Ishikawa (cell line): ENCODE data around the gene SPOCK2.

Experiments
- CEBPB ChIP-seq: IDR thresholded peaks from 2 replicates; pipeline ENCODE4 v1.6.1; 2012
- CREB1 ChIP-seq: IDR thresholded peaks from 2 replicates; pipeline ENCODE4 v1.6.1; 2012; ENCODE audit warnings: low read depth
- EGR1 ChIP-seq: IDR thresholded peaks from 2 replicates; pipeline ENCODE4 v1.6.1; 2012
- EP300 ChIP-seq: IDR thresholded peaks from 2 replicates; pipeline ENCODE4 v1.6.1; 2012; ENCODE audit warnings: borderline replicate concordance
- FOXM1 ChIP-seq: IDR thresholded peaks from 2 replicates; pipeline ENCODE4 v1.6.1; 2012; ENCODE audit warnings: low read depth, borderline replicate concordance
- NFIC ChIP-seq: IDR thresholded peaks from 2 replicates; pipeline ENCODE4 v1.6.1; 2012
- RAD21 ChIP-seq: IDR thresholded peaks from 2 replicates; pipeline ENCODE4 v1.6.1; 2012; ENCODE audit warnings: low read depth
- TAF1 ChIP-seq: IDR thresholded peaks from 2 replicates; pipeline ENCODE4 v1.6.1; 2012; ENCODE audit warnings: low read depth, mild to moderate bottlenecking
- TCF12 ChIP-seq: IDR thresholded peaks from 2 replicates; pipeline ENCODE4 v1.6.1; 2012; ENCODE audit warnings: low read depth
- TEAD4 ChIP-seq: IDR thresholded peaks from 2 replicates; pipeline ENCODE4 v1.6.1; 2012
- YY1 ChIP-seq: IDR thresholded peaks from 2 replicates; pipeline ENCODE4 v1.6.1; 2012; ENCODE audit warnings: low read depth
- ZBTB7A ChIP-seq: IDR thresholded peaks from 2 replicates; pipeline ENCODE4 v1.6.1; 2012; ENCODE audit warnings: low read depth
- TF ChIP-seq, protein P1 (sequence below): IDR thresholded peaks from 2 replicates; pipeline ENCODE4 v1.6.1; 2012
- TF ChIP-seq, protein P2 (sequence below): IDR thresholded peaks from 2 replicates; pipeline ENCODE4 v1.6.1; 2012
- TF ChIP-seq, protein P3 (sequence below): IDR thresholded peaks from 2 replicates; pipeline ENCODE4 v1.6.1; 2012; ENCODE audit warnings: low read depth, mild to moderate bottlenecking

The SPOCK2 gene

GRCh38 chr10:72104472-72105097 lies 16.2 kb upstream of the SPOCK2 start:
- TF ChIP-seq, protein P1, sequence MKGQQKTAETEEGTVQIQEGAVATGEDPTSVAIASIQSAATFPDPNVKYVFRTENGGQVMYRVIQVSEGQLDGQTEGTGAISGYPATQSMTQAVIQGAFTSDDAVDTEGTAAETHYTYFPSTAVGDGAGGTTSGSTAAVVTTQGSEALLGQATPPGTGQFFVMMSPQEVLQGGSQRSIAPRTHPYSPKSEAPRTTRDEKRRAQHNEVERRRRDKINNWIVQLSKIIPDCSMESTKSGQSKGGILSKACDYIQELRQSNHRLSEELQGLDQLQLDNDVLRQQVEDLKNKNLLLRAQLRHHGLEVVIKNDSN = no peak
- TF ChIP-seq RAD21 = no peak
- no peak for TF ChIP-seq TAF1
- no peak for TF ChIP-seq FOXM1
- no peak for TF ChIP-seq CREB1
- no peak for TF ChIP-seq NFIC
- TF ChIP-seq, protein P2, sequence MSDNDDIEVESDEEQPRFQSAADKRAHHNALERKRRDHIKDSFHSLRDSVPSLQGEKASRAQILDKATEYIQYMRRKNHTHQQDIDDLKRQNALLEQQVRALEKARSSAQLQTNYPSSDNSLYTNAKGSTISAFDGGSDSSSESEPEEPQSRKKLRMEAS = no peak
- TF ChIP-seq TEAD4 = no peak
- TF ChIP-seq ZBTB7A = no peak
- no peak for TF ChIP-seq YY1
- no peak for TF ChIP-seq CEBPB
- TF ChIP-seq EGR1 = no peak
- TF ChIP-seq, protein P3, sequence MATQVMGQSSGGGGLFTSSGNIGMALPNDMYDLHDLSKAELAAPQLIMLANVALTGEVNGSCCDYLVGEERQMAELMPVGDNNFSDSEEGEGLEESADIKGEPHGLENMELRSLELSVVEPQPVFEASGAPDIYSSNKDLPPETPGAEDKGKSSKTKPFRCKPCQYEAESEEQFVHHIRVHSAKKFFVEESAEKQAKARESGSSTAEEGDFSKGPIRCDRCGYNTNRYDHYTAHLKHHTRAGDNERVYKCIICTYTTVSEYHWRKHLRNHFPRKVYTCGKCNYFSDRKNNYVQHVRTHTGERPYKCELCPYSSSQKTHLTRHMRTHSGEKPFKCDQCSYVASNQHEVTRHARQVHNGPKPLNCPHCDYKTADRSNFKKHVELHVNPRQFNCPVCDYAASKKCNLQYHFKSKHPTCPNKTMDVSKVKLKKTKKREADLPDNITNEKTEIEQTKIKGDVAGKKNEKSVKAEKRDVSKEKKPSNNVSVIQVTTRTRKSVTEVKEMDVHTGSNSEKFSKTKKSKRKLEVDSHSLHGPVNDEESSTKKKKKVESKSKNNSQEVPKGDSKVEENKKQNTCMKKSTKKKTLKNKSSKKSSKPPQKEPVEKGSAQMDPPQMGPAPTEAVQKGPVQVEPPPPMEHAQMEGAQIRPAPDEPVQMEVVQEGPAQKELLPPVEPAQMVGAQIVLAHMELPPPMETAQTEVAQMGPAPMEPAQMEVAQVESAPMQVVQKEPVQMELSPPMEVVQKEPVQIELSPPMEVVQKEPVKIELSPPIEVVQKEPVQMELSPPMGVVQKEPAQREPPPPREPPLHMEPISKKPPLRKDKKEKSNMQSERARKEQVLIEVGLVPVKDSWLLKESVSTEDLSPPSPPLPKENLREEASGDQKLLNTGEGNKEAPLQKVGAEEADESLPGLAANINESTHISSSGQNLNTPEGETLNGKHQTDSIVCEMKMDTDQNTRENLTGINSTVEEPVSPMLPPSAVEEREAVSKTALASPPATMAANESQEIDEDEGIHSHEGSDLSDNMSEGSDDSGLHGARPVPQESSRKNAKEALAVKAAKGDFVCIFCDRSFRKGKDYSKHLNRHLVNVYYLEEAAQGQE = no peak
- no peak for TF ChIP-seq EP300
- TF ChIP-seq TCF12 = no peak

- TF ChIP-seq RAD21 = no peak
- no peak for TF ChIP-seq FOXM1
- TF ChIP-seq YY1 = no peak
- no peak for TF ChIP-seq TEAD4
- no peak for TF ChIP-seq CEBPB
- TF ChIP-seq TAF1 = no peak
- TF ChIP-seq CREB1 = no peak
- TF ChIP-seq, protein P2 = no peak
- no peak for TF ChIP-seq EGR1
- TF ChIP-seq EP300 = no peak
- TF ChIP-seq NFIC = no peak
- no peak for TF ChIP-seq ZBTB7A
- TF ChIP-seq, protein P1 = no peak
- TF ChIP-seq TCF12 = no peak
- TF ChIP-seq, protein P3 = no peak
These were observed 11.2 kb upstream of the SPOCK2 start for GRCh38 chr10:72099600-72099921.

GRCh38 chr10:72098836-72099599 lies 10.7 kb upstream of the SPOCK2 start:
- TF ChIP-seq, protein P1 = no peak
- no peak for TF ChIP-seq CREB1
- no peak for TF ChIP-seq CEBPB
- TF ChIP-seq, protein P2 = no peak
- TF ChIP-seq TAF1 = no peak
- TF ChIP-seq YY1 = no peak
- no peak for TF ChIP-seq EP300
- no peak for TF ChIP-seq TEAD4
- no peak for TF ChIP-seq NFIC
- TF ChIP-seq RAD21 = no peak
- TF ChIP-seq, protein P3 = no peak
- TF ChIP-seq ZBTB7A = no peak
- TF ChIP-seq TCF12 = no peak
- TF ChIP-seq EGR1 = no peak
- no peak for TF ChIP-seq FOXM1
